LNCaP clone FGC (cell line): ENCODE measurements around the gene PHF21A.
A peak's percentile ranks its signal among the peaks of the same experiment; 100 is the strongest.

Experiments
- DNase-seq: peaks from one replicate; pipeline ENCODE4 v3.0.0-alpha.2; 2011; ENCODE audit warnings: low read depth
- H3K4me3 ChIP-seq: 2 replicates; pipeline ENCODE4 v1.5.1; 2011; ENCODE audit warnings: mild to moderate bottlenecking, low read depth, low read length, control low read depth
- TF ChIP-seq, protein P1 (sequence below): IDR thresholded peaks from 2 replicates; pipeline ENCODE4 v1.5.1; 2012; ENCODE audit warnings: mild to moderate bottlenecking; ENCODE audit not compliant: control insufficient read depth, insufficient read depth; ENCODE audit errors: extremely low read depth

The PHF21A gene

DNA sequence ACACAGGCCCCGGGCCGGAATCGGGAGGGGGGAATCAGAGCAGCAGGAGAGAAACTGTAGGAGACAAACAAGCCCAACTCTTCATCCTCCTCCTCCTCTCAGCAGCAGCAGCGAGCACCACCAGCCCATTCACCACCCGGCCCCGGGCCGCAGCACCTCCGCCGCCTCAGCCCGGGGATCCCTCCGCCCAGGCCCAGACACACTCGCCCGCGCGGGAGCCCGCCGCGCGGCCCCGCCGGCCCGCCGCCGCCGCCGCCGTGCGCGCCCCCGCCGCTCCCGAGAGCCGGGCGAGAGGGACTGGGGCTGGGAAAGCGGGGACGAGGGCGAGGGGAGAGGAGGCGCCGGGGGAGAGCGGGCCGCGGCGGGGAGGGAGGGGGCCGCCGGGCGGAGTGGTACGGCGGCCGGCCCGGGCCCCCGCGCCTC is at the start of gene PHF21A:
Gene PHF21A, minus strand, starts transcription at position 154 of the 423 bp plus-strand sequence. CDS start 37,235 bp downstream, outside the sequence.
- peak within 1 kb of the TSS; percentile 68 for H3K4me3 ChIP-seq
- TF ChIP-seq, protein P1, sequence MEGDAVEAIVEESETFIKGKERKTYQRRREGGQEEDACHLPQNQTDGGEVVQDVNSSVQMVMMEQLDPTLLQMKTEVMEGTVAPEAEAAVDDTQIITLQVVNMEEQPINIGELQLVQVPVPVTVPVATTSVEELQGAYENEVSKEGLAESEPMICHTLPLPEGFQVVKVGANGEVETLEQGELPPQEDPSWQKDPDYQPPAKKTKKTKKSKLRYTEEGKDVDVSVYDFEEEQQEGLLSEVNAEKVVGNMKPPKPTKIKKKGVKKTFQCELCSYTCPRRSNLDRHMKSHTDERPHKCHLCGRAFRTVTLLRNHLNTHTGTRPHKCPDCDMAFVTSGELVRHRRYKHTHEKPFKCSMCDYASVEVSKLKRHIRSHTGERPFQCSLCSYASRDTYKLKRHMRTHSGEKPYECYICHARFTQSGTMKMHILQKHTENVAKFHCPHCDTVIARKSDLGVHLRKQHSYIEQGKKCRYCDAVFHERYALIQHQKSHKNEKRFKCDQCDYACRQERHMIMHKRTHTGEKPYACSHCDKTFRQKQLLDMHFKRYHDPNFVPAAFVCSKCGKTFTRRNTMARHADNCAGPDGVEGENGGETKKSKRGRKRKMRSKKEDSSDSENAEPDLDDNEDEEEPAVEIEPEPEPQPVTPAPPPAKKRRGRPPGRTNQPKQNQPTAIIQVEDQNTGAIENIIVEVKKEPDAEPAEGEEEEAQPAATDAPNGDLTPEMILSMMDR: no peak
- peak; percentile 74 for DNase-seq

DNA sequence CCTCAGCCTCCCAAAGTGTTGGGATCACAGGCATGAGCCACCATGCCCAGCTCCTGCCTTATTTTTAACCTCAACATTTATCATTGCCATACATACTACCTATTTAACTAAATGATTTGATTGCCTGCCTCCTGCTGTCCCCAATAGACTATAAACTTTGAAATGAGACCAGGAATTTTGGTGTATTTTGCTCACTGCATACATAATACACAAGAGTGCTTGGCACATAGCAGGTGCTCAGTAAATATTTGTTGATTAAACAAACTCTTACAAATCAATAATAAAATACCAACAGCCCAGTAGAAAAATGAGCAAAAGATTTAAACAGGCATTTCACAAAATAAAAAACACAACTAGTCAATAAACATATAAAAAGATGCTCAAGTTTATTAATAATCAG is 49.5 kb upstream of the PHF21A start:
- no peak overlapping the region for H3K4me3 ChIP-seq
- DNase-seq: peak; percentile 80
- TF ChIP-seq, protein P1: no peak

DNA sequence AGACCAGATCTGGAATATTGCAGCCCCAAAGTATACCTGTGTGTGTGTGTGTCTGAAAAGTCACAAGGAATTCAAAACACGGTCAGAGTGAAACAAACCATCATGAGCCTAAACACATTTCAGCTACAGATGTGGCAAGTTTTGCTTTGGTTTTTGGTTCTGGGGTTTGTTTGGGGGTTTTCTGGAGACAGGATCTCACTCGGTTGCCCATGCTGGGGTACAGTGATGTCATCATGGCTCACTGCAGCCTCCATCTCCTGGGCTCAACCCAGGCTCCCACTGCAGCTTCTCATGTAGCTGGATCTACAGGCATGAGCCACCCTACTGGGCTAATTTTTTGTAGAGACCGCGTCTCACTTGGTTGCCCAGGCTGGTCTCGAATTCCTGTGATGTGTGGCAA is 41.4 kb upstream of the PHF21A start:
- H3K4me3 ChIP-seq: no peak overlapping the region
- DNase-seq: no peak
- TF ChIP-seq, protein P1: no peak

DNA sequence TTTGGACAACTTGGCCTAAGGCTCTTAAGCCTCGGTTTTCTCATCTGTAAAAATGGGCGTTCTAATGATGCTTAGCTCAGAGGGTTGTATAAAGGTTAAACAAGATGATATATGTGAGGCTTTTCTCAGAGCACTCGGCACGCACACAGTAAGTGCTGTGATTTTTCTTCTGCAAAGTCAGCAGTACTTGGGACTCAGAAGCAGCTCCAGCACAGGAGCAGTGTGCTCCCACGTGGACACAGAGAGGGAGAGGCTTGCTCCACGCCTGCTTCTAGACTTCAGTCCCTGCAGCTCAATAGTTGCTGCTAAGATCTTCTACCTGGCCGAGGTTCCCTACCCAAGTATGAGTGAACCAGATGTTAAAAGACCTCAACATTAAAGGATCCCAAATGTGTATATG is 39.9 kb upstream of the PHF21A start:
- no peak for DNase-seq
- TF ChIP-seq, protein P1: no peak
- no peak overlapping the region for H3K4me3 ChIP-seq

DNA sequence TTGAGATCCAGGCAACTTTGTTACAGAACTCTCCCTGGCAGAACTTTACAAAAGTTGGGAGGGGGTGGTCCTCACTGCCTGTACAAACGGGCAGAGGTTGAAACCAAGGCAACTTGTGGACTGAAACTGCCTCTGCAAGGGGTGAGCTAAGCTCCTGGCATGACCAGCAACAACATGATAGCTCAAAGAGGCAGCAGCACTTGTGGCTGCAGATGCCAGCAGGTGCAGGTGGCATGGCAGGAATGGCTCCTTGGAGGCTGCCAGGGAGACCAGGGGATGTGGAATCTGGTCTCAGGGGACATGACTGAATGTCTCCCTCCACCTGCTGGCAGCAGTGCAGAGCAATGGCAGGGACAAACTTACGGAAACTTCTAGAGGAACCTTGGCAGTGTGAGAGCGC is 38.8 kb upstream of the PHF21A start:
- no peak overlapping the region for H3K4me3 ChIP-seq
- TF ChIP-seq, protein P1: no peak
- DNase-seq: no peak

DNA sequence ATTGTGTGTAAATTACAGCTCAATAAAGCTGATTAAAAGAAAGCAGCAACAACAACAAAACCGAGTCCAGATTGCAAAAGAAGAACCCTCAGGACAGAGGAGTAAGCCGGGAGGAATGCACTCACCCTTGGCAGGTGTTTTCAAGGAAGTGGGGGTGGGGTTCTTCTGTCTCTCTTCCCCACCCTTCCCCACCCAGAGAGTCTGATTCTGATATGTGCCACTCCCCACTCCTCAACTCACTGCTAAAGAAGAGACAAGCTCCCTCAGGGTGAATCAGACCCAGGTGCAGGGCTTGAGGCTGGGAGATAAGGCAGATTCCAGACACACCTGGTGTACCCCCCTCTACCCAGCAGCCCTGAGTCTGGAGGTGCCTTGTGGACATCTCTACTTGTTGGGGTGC is 38.4 kb upstream of the PHF21A start:
- TF ChIP-seq, protein P1: no peak
- no peak for DNase-seq
- H3K4me3 ChIP-seq: no peak overlapping the region

DNA sequence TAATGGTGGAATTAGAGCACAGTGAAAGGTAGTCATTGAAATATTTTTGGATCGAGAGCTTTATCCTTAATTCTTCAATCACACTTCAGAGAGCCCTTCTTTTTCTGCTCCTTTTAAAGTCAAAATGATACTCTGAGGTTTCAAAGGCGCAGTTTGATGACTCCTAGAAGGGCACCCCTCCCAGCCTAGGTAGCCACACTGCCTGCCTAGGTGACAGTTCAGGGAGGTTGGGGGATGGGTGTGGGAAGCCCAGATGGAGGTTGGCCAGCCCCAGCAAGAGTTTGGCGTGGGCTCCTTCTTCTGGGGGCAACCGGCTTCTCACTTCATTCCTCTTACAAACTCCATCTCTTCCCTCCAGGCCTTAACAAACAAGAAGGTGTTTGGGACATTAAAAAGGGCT is 28.6 kb upstream of the PHF21A start:
- DNase-seq: no peak
- no peak overlapping the region for H3K4me3 ChIP-seq
- TF ChIP-seq, protein P1: no peak
